ENCODE results near the gene FIZ1. TPM values are rescaled to one million over a fixed set of nuclear protein-coding genes. Genes with fewer than 3 reads are reported as not detected.

The FIZ1 gene
- total and polyA plus RNA-seq, 12 donors = 9.3 to 18.8 (median 13.5) TPM

DNA sequence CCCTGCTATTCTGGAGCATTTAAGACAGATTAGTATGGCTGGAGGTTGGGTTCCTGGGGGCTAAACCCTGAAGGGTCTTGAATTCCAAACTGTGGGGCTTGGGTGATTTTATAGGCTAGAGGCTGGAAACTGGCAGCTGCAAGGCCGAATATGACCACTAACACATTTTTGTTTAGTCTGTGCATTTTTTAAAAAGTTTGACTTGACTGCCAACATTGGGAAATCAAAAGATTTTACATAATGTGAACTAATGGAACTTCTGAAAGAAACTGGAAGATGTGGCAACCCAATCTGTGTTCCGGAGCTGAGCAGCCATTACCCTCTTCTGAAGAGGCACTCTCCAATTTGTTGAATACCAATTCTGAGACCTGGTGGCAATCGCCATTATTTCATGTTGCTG, 20.0 kb upstream of the FIZ1 start:
- no peak overlapping the region for H3K27ac ChIP-seq
- intact Hi-C loops (cut with DNase I) = no loop called here
- ATAC-seq = no peak

DNA sequence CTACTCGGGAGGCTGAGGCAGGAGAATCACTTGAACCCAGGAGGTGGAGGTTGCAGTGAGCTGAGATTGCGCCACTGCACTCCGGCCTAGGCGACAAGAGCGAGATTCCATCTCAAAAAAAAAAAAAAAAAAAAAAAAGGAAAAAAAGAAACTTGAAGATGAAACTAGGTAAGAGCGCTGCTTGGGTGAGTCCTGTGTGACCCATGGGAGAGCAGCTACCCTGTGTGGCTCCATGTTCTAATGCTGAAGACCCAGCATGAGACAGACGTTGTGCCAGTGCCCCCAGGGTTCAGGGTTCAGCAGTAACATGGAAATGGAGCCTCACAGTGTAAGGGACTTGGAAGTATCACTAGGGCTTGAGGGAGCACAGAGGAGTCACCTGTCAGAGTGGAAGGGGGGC, 19.1 kb upstream of the FIZ1 start:
- intact Hi-C loops (cut with DNase I) = no loop called here
- Histone ChIP-seq H3K27ac (peak overlapping the region in 1 of 10 donors; percentile 35), H3K27me3 (no peaks in the 10 kb centered on the region), H3K36me3 (peaks cover 9 to 66% (median 27%) of the 10 kb centered on the region in 9 donors), H3K4me1 (peaks cover 0 to 38% (median 5%) of the 10 kb centered on the region in 9 donors), H3K9me3 (no peaks in the 10 kb centered on the region), H3K4me3 (no peak overlapping the region)
- ATAC-seq = no peak
- TF ChIP-seq, protein P1, sequence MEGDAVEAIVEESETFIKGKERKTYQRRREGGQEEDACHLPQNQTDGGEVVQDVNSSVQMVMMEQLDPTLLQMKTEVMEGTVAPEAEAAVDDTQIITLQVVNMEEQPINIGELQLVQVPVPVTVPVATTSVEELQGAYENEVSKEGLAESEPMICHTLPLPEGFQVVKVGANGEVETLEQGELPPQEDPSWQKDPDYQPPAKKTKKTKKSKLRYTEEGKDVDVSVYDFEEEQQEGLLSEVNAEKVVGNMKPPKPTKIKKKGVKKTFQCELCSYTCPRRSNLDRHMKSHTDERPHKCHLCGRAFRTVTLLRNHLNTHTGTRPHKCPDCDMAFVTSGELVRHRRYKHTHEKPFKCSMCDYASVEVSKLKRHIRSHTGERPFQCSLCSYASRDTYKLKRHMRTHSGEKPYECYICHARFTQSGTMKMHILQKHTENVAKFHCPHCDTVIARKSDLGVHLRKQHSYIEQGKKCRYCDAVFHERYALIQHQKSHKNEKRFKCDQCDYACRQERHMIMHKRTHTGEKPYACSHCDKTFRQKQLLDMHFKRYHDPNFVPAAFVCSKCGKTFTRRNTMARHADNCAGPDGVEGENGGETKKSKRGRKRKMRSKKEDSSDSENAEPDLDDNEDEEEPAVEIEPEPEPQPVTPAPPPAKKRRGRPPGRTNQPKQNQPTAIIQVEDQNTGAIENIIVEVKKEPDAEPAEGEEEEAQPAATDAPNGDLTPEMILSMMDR (IDR thresholded peaks at IDR 0.05) = no peak
- WGBS, 2 donors = 86 to 91% methylated on average over 7 of the region's 7 CpGs
- no peak for DNase-seq

More for the DNA sequence above, 20.0 kb upstream of the FIZ1 start:
- WGBS, 2 donors = 86 to 90% methylated on average over 3 of the region's 3 CpGs
- no peak for DNase-seq
- Histone ChIP-seq H3K4me3 (no peak overlapping the region), H3K27me3 (no peaks in the 10 kb centered on the region), H3K9me3 (no peaks in the 10 kb centered on the region), H3K4me1 (peaks cover 0 to 44% (median 10%) of the 10 kb centered on the region in 9 donors), H3K36me3 (peaks cover 9 to 57% (median 27%) of the 10 kb centered on the region in 9 donors)
- TF ChIP-seq, protein P1 (IDR thresholded peaks at IDR 0.05) = no peak

DNA sequence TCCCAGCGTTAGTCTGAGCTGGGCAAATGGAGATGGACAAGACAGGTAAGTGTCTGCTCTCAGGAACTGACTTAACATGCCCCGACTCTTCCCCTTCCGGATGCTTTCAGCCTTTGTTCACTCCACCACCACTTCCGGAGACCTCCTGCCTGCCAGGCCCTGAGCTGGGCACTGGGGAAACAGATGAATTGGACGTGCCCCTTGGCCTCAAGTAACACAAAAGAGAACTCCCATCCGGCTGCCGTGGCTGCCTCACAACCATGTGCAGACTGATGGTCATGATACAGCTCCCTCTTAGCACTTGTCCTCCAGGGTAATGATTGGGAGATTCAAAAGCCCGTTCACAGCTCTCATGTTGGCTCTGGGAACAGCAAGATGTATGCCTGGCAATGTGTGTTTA, 18.1 kb upstream of the FIZ1 start:
- 83 to 87% methylated on average over 8 of the region's 8 CpGs for WGBS, 2 donors
- Histone ChIP-seq H3K36me3 (peaks cover 9 to 67% (median 27%) of the 10 kb centered on the region in 9 donors), H3K4me3 (no peak overlapping the region), H3K27ac (no peak overlapping the region), H3K9me3 (no peaks in the 10 kb centered on the region), H3K4me1 (peaks cover 0 to 34% (median 4%) of the 10 kb centered on the region in 9 donors), H3K27me3 (no peaks in the 10 kb centered on the region)
- DNase-seq (no peak), ATAC-seq (no peak)
- TF ChIP-seq, protein P1 (IDR thresholded peaks at IDR 0.05) = no peak
- intact Hi-C loops (cut with DNase I) = no loop called here

DNA sequence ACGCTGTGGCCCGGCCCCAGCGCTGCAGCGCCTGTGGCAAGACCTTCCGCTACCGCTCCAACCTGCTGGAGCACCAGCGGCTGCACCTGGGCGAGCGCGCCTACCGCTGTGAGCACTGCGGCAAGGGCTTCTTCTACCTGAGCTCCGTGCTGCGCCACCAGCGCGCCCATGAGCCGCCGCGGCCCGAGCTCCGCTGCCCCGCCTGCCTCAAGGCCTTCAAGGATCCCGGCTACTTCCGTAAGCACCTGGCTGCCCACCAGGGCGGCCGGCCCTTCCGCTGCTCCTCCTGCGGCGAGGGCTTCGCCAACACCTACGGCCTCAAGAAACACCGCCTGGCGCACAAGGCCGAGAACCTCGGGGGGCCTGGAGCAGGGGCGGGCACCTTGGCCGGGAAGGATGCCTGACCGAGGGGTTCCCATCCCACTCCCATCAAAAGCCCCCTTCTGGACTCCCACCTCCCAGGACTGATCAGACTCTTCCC, 17.1 kb upstream of the FIZ1 start:
- Histone ChIP-seq H3K27me3 (no peaks in the 10 kb centered on the region), H3K27ac (no peak overlapping the region), H3K36me3 (peaks cover 6 to 58% (median 27%) of the 10 kb centered on the region in 9 donors), H3K9me3 (no peaks in the 10 kb centered on the region), H3K4me3 (no peak overlapping the region), H3K4me1 (peaks cover 8 to 44% (median 13%) of the 10 kb centered on the region in 9 donors)
- DNase-seq (no peak), ATAC-seq (no peak)
- intact Hi-C loops (cut with DNase I) = no loop called here
- 98% methylated on average over 35 to 38 of the region's 38 CpGs for WGBS, 2 donors
- TF ChIP-seq, protein P1 (IDR thresholded peaks at IDR 0.05) = no peak
